ENCODE measurements around the gene CECR2.

Gene CECR2

DNA sequence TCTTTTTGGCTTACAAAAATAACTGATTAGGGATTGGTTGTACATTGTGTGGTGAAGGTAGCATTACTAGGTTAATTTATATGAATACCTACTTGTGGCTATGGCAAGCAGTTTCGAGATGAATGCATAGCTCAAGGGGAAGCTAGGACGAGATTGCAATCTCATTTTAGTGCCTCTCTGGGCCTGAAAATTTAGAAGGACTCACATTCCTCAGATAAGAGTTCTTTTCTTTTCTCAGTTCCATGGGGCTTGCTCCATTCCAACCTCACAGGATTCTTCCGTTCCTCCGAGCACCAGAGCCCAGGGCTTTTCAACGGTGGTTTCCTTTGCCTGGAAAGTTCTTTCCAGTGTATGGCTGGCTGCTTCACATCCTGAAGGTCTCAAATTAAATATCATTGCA, 82.1 kb downstream of the CECR2 start:
- no peak for DNase-seq (ENCODE audit: low read depth in 2 of 2)

GRCh38 chr22:17460895-17461294, 91.6 kb downstream of the CECR2 start:
- DNase-seq (ENCODE audit: low read depth in 2 of 2): no peak

DNA sequence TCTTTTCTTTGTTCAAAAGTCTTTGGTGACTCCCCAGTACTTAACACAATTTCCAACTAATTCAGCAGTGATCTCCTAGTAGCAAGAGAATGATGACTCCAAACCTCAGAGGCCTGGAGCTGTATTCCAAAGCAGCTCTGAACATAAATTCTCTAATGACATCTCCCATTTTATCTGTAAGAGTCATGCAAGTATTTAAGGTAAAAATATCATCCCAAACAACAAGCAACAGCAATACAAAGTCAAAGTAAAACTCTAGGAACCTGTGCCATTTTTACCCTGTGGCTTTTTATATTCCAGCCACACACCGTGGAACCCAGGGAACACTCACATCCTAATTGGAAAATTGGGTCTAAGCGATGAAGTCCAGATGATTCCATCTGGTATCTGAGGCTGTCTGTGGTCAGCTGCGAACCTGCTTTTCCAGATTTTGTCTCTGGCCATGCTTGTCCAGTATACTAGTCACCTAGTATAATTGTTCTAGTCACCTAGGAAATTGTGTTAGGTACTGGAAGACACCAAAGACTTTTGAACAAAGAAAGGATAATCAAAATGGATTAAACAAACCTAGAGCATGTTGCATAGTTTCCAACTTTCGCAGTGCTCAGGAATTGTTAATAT, 101.7 kb downstream of the CECR2 start:
- no peak for DNase-seq (ENCODE audit: low read depth in 2 of 2)

DNA sequence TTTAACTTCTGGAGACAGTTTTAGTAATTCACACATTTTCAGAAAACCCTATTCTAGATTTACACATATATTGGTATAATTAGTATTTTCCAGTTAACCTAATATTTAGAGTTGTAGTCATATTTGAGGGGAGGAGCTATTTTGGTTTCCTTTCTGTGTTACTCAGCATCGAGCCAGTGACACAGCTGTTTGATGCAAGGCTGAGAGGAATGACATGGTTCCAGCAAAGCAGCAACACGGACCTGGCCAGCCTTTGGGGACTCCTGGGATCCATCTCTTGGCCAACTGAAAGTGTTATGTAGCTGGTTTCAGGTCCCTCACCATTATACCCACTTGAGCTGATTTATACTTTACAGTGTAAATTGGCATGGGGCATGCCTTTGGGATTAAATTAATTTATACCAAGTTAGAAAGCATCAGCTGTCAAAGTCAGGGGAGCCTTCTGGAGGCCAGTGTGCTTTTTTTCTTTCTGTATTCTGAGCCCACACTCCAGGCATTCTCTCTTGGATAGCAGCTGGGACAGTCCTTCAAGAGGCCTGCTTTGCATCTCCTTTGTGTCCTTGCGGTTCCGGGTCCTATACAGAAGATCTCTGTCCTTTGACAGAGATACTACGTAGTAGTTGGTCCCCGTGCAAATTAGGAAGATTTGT, 102.8 kb downstream of the CECR2 start:
- no peak for DNase-seq (ENCODE audit: low read depth in 2 of 2)

DNA sequence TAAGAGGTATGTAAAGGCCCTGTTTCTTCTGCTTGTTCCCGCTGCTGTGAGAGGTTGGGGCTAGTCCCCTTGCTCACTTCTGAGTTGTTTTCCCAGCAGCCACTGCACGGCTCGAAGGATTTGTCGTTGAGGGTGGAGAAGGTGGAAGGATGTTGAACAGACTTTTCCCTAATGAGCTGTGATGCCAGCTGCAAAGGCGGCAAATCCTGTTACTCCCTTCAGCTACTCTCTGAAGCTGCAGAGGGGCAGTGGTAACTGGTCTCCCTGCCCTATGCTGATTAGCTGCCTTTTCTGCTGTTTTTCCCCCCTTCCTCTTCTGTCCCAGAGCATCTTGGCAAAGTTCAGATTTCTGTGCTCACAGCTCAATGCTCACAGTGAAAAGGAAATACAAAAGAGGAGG, 103.7 kb downstream of the CECR2 start:
- DNase-seq (ENCODE audit: low read depth in 2 of 2): no peak

DNA sequence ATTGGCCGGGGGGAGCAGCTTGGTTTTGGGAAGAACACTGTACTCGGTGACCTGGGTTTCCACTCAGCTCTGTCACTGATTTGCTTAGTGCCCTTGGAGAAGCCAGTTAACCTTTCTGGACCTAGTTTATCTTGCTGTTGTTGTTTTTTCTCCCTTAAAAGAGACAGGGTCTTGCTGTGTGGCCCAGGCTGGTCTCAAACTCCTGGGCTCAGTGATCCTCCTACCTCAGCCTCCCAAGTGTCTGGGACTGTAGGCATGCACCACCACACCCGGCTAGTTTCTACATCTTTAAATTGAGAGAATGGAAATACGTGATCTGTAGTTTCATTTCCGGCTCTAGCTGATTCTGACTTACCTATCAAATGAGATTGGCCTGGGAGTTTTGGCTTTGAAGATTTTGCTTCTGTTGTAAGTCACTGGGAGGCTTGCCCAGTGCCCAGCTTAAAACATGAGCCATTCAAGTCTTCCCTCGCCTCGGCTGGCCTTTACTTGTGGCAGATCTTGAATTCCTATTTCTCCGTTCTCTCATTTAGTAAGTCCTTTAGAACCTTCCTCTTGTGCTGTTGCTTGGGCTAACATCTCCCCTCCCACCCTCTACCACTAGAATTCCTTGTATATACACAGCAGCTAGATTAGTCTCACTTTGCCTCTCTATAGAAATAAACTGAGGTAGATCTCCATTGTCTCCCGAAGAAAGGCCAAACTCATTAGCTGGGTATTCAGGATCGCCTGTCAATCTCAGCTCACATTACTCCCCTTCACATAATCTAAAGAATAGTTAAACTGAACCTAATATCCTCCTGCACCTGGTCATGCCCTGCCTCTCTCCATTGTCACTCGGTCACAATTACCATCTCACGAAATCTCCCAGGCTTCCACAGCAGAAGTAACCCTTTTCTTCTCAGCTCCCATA, 106.3 kb downstream of the CECR2 start:
- no peak for DNase-seq (ENCODE audit: low read depth in 2 of 2)

- no peak for DNase-seq (ENCODE audit: low read depth in 2 of 2)
Observed at GRCh38 chr22:17476838-17477237, 107.6 kb downstream of the CECR2 start.

DNA sequence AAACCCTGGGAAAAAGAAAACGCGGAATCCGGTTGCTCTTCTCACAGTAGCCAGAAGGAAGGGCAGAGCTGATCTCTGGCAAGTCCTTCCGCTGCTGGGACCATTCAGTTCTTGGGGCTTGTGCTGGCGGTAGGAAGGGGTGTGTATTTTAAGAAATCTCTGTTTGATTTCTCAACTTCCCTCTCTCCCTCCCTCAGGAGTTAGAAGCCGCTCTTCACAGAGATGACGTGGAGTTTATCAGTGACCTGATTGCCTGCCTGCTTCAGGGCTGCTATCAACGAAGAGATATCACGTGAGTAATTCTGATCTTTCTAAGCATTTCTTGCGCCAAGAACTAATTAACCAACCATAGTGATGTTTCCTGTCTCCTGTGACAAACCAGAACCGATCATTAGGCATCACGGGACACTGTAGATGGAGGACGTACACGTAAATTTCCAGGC, 108.2 kb downstream of the CECR2 start:
- DNase-seq (ENCODE audit: low read depth in 2 of 2): no peak

DNA sequence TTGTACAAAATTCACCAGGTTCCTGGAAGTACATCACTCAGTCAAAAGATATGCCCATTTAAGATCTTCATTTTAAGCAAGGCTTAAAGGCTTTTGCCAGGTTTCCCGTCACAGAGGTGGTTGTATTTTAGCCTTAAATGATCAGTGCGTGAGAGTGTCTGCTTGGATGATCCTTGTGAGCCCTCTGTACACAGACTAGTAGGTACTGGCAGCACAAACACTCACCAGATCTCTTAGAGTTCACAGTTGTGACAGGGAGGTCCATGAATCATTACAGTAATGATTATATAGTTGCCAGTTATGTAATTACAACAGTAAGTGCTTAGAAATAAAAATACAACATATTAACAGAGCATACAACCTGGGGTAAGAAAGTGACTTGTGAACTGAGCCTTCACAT, 109.9 kb downstream of the CECR2 start:
- no peak for DNase-seq (ENCODE audit: low read depth in 2 of 2)

DNA sequence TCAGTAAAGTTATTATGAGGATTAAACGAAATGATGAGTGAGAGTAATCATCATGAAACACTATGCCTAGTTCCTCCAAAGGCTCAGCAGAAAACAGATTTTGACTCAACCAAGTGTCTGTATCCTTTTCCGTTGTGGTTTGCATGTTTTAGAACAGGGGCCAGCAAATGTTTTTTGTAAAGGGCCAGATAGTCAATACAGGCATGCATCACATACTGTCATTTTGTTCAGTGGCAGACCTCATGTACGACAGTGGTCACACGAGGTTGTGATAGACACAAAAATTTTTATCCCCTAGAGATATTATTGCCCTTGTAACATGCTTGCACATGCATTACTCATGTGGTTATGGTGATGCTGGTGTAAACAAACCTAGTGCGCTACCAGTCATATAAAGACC, 112.2 kb downstream of the CECR2 start:
- DNase-seq (ENCODE audit: low read depth in 2 of 2): no peak

DNA sequence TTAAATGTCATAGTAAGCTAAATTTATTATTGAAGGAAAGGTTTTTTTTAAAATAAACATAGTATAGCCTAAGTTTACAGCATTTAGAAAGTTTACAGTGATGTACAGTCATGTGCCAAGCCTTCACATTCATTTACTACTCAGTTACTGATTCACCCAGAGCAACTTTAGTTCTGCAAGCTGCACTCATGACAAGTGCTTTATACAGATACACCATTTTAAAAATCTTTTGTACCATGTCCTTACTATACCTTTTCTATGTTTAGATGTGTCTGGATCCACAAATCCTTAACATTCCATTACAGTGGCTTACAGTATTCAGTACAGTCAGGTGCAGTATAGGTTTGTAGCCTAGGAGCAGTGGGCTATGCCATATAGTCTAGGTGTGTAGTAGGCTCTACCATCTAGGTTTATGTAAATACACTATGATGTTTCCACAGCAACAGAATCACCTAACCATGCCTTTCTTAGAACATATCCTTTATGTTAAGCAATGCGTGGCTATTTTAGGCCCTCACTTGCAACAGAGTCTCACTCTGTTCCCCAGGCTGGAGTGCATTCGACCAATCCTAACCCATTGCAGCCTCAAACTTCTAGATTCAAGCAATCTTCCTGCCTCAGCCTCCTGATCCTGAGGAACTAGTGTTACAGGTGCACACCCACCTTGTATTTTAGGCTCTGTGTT, 114.6 kb downstream of the CECR2 start:
- DNase-seq (ENCODE audit: low read depth in 2 of 2): no peak

GRCh38 chr22:17484608-17485007, 115.3 kb downstream of the CECR2 start:
- DNase-seq (ENCODE audit: low read depth in 2 of 2): no peak

GRCh38 chr22:17486313-17486712, 117.1 kb downstream of the CECR2 start:
- DNase-seq (ENCODE audit: low read depth in 2 of 2): no peak

- DNase-seq (ENCODE audit: low read depth in 2 of 2): no peak
Observed at GRCh38 chr22:17486719-17487118, 117.5 kb downstream of the CECR2 start.

DNA sequence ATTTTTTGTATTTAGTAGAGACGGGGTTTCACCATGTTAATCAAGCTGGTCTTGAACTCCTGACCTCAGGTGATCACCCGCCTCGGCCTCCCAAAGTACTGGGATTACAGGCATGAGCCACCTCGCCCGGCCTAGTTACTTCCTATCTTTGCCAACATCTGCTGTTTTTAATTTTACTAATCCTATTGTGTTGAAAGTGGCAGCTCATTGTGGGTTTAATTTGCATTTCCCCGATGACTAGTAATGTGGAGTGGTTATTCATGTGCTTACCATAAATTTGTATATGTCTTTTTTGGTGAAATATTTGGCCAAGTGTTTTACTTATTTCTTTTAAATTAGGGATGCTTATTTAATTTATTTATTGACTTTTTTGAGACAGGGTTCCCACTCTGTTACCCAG, 119.8 kb downstream of the CECR2 start:
- DNase-seq (ENCODE audit: low read depth in 2 of 2): no peak

DNA sequence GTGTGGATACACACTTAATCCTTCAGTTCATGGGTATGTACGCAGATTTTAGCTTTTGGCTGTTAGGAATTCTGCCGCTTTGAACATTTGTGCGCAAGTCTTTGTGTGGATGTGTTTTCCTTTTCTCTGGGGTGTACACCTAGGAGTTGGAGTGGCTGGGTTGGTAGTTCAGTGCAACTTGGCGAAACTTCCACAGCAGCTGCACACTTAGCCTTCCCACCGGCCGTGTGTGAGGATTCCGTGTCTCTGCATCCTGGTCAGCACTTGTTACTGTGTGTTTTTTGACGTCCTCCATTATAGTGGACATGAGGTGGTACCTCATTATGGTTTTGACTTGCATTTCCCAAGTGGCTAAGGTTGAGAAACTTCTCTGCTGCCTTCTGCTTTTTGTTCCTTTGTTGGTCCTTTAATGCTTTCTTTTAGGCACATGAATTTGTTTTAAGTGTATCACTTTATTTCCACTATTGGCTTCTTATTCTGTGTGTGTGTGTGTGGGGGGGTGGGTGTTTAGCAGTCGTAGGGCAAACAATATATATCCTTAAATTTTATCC, 121.9 kb downstream of the CECR2 start:
- no peak for DNase-seq (ENCODE audit: low read depth in 2 of 2)

DNA sequence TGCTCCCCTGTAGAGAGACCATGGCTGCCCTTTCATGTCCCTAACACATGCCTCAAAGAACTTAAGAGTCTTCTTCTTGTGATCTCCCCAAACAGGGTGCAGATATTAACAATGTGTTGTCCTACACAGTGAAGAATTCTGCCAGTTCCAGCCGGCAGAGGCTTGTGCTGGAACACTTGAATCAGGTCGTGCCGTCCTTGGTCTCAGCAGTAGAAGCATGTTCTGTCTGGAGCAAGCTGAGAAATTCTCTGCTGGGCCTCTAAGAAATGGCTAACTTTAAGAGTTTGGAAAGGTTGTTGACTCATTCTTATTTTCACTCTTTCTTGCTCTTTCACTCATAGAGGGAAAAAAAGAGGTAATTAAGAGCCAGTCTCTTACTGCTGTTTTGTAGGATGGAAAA, 123.0 kb downstream of the CECR2 start:
- DNase-seq (ENCODE audit: low read depth in 2 of 2): no peak

DNA sequence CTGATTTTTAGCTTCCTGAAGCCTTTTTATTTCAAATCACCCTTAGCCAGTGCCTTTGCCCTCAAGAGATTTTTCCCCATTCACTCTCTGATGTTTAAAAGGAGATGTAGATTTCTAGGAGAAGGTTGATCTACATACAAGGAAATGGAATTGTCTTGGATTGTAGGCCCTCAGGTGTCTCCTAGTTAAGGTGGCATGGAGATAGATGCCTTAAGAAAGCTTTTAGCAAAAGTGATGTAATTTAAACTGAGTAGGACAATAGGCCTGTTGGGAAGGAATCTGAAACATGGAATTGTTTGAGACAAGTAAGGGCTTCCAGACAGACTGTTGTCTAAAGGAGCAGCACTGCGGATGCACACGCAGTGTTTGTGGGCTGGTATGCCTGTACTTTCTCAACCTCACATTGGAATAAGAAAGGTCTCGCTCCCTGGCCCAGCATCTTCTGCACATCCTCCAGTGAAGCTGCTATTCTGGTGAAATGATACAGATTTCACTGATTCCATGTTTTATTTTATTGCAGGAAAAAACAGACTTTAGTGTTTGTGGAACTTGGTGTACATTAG, 124.2 kb downstream of the CECR2 start:
- no peak for DNase-seq (ENCODE audit: low read depth in 2 of 2)

GRCh38 chr22:17496841-17497240, 127.6 kb downstream of the CECR2 start:
- DNase-seq (ENCODE audit: low read depth in 2 of 2): no peak

DNA sequence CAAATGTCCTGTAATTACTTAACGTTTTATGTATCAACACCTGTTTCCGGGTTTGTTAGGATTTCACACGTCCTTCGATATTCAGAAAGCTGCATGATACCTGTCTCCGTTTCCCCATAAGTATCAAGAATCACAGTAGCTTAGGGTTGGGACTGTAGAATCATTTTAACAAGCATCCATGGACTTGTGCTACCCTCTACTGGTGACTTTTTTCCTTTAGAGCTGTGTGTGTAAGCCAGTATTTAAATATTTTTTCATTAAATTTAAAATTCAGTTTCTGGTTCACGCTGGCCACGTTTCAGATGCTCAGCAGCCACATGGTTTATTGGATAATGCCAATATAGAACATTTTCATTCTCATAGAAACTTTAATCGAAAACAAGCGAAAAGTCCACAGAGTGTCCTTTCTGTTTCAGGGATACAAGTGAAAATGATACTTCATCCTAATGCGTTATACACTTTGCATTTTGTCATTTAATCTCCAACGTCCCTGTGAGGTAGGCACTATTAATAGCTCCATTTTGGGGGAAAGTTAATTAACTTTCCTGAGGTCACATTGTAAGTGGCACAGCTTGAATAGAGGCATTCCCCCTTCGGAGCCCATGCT, 132.5 kb downstream of the CECR2 start:
- DNase-seq (ENCODE audit: low read depth in 2 of 2): peak in 1 of 2 donors; percentile 17

DNA sequence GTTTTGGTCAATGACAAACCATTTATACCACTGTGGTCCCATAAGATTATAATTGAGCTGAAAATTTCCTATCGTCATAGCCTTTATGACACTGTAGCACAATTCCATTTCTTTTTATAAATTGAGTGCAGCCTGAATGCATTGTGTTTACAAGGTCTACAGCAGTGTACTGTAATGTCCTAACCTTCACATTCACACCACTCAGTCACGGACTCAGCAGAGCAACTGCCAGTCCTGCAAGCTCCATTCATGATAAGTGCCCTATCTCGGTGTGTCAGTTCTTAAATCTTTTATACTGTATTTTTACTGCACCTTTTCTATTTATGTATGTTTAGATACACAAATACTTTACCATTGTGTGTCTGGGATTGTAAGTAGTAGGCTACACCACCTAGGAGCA, 138.8 kb downstream of the CECR2 start:
- DNase-seq (ENCODE audit: low read depth in 2 of 2): no peak

Measured in stimulated activated CD4-positive, alpha-beta T cell treated with anti-CD3 and anti-CD28 coated beads, Interleukin-1b, Interleukin-23, amount 100 ng/mL, for 4 hours (primary cell).